GM12892 (cell line): Measurements from ENCODE around the gene UBE4B.

Experiments used
- DNase-seq: peaks from one replicate; pipeline ENCODE4 v3.0.0; 2011; ENCODE audit not compliant: insufficient read length
- FAIRE-seq: peaks from 2 replicates; lab custom pipeline; 2011; peaks lifted over from hg19 to GRCh38; lab: Jason Lieb, UNC
- POLR2A ChIP-seq: IDR thresholded peaks from 2 replicates; pipeline ENCODE4 v1.6.1; 2011; ENCODE audit warnings: low read depth, low read length, control low read depth
- POLR2AphosphoS5 ChIP-seq: IDR thresholded peaks from 2 replicates; pipeline ENCODE4 v1.6.1; 2011; ENCODE audit warnings: low read depth, low read length, control low read depth
- TAF1 ChIP-seq: IDR thresholded peaks from 2 replicates; pipeline ENCODE4 v1.6.1; 2011; ENCODE audit warnings: low read depth, mild to moderate bottlenecking, control low read depth, low read length, borderline replicate concordance

UBE4B gene

DNA sequence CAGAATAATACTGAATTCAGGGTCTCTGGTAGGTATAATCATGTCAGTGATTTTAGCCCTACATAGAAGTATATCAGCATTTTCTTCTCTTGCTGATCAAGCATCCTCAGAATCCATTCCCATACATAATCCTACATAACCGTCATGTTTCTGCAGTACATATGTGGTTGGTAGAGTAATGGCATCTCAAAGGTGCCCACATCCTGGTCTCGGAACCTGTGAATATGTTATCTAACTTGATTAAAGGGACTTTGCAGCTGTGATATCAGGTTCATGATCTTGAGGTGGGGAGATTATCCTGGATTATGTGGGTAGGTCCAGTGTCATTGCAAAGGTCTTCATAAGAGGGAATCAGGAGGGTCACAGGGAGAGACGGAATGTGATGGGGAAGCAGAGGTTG, 108.2 kb downstream of the UBE4B start:
- no peak for TF ChIP-seq POLR2AphosphoS5
- no peak for TF ChIP-seq POLR2A
- TF ChIP-seq TAF1, result no peak
- no peak for FAIRE-seq
- DNase-seq, result no peak

DNA sequence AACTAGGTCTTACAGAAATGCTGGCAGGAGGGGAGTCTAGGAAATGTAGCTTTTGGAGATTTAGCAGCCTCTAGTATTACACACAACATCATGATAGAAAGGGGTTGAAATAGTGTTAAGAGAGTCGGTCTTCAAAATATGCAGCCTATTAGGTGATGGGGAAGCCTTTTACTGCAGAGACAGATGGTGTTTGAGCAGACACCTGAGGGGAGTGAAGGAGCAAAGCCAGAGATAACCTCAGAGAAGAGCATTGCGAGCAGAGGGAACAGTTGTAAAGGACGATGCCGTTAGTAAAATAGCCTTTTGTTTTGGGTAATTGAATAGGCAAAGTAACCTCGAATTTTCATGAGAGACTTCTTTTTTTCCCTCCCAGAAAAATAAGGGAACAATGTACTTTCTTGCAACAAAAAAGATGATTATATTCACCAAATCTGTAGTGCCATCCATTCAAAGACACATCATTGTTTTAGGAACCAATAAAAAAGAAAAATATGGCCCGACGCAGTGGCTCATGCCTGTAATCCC, 111.3 kb downstream of the UBE4B start:
- FAIRE-seq, result no peak
- DNase-seq, result no peak
- no peak for TF ChIP-seq TAF1
- TF ChIP-seq POLR2AphosphoS5, result no peak
- TF ChIP-seq POLR2A, result no peak

DNA sequence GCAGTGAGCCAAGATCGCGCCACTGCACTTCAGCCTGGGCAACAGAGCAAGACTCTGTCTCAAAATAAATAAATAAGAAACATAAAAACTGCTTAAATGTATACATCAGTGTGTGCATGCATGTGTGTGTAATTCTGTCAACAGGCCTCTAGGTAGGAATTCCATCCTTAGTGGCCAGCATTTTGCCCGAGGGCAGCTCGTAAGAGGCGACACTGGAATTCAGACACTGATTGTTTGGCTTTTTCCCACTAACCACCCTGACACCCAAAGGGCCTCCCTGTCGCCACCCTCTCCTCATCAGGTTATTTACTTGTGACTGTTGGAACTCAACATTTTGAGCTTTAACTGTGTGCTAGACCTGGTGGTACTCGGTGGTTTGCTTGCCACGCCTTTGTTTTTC, 113.6 kb downstream of the UBE4B start:
- TF ChIP-seq POLR2AphosphoS5, result no peak
- no peak for TF ChIP-seq TAF1
- no peak for TF ChIP-seq POLR2A
- FAIRE-seq (no peak), DNase-seq (no peak)

DNA sequence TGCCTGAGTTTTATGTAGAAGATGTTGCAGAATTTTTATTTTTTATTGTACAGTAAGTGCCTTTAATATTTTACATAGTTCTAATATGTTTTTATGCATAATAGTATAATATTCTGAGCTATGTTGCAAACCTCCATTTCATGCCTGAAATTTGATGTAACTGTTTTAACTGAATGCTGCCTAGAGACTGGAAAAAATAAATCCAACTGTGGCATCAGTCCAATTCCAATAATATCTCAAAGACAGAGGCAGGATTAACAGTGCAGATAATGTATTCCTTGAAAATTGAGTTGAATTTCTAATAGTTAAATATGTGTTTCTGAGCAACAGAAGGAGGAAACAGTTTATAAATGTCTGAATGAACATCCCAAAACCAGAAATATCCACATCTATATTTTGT, 116.5 kb downstream of the UBE4B start:
- DNase-seq, result no peak
- FAIRE-seq, result no peak
- TF ChIP-seq TAF1 (no peak), POLR2AphosphoS5 (no peak), POLR2A (no peak)

DNA sequence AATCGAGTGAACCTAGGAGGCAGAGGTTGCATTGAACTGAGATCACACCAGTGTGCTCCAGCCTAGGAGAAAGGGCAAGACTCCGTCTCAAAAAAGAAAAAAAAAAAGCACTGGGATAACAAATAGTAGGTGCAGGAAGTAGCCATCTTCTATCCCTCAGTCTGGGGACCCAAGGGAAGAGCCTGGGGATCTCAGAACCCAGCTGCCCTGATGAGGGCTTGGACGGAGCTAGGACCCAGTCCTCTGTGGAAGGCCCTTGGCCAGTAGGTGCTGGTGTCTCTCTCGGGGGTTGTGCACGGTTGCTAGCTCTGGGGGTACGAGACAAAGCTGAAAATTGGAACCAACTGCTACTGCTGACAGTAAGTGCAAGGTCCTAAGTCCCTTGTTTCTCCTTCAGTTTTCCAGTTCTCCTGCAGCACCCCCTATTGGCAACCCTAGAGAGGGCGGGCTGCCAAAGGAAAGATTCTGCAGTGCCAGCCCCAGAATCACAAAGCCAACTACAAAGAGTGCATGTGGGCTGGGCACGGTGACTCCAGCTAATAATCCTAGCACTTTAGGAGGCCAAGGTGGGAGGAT, 120.0 kb downstream of the UBE4B start:
- FAIRE-seq, result peak; percentile 14
- TF ChIP-seq POLR2A, result no peak
- TF ChIP-seq TAF1, result no peak
- TF ChIP-seq POLR2AphosphoS5, result no peak
- DNase-seq, result peak; percentile 25

DNA sequence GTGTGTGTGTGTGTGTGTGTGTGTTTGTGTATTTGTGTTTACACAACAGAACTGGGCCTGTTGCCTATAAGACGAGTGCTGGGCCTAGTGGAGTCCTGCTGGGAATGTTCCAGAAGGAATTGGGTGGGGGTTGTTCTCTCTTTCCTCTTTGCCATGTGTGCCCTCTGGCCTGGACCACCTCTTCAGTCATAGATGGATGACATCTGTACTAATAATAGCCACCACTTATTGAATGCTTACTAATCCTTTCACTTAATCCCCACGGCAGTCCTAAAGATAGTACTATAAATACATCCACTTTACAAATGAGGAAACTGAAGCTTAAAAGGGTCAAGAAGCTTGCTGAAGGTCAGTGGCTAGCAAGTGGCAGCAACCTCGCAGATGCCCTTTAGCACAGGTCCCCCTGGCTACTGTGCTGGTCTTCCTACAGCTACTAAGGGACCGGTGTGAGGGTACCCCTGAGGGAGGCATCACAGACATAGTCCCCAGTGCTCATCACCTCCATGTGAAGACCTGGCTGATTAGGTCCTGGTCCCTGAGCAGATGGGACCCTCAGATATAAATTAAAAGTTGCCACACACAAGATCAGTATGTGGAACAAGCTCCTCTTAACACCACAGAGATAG, 122.4 kb downstream of the UBE4B start:
- DNase-seq (no peak), FAIRE-seq (no peak)
- TF ChIP-seq TAF1 (no peak), POLR2A (no peak), POLR2AphosphoS5 (no peak)

DNA sequence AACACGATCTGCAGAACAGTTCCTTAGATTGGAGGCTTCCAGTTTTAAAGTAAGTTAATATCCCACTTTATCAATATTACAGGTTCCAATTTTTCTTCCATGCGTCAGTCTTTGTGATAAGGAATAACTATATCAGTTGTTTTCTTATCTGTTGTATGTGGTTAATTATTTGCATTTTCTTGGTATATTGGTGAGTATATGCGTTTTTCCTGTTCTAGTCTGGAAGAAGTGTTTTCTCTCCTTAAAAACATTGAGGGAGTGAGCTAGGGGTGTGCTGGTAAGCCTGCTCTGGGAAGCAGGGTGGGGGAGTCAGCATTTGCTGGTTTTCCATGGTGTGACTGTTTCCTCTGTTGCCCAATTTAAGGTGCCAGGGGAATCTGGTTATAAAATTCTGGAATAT, 127.4 kb downstream of the UBE4B start:
- DNase-seq, result no peak
- no peak for TF ChIP-seq TAF1
- TF ChIP-seq POLR2AphosphoS5, result no peak
- TF ChIP-seq POLR2A, result no peak
- no peak for FAIRE-seq

DNA sequence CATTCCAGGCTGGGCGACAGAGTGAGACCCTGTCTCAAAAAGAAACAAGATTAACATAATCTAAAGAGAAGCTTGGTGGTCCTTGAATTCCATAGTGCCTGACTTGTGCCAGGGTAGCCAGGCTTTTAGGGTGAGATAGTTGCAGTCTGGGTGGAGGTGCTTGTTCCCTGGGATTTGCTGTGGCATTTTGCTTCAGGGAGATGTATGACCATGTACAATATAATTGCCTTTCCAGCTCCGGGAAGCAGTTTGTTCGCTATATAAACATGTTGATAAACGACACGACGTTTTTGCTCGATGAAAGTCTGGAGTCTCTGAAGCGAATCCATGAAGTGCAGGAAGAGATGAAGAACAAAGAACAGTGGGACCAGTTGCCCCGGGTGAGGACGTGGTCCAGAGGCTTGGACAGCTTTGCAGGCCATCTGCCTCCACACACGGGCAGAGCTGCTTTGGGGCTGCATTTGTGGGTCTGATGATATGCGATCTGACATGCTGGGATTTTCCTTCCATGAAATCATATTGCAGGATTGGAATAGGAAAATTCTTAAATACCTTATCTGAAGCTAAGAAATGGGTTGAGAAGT, 128.2 kb downstream of the UBE4B start:
- no peak for DNase-seq
- TF ChIP-seq POLR2A, result no peak
- TF ChIP-seq POLR2AphosphoS5, result no peak
- no peak for TF ChIP-seq TAF1
- FAIRE-seq, result no peak

DNA sequence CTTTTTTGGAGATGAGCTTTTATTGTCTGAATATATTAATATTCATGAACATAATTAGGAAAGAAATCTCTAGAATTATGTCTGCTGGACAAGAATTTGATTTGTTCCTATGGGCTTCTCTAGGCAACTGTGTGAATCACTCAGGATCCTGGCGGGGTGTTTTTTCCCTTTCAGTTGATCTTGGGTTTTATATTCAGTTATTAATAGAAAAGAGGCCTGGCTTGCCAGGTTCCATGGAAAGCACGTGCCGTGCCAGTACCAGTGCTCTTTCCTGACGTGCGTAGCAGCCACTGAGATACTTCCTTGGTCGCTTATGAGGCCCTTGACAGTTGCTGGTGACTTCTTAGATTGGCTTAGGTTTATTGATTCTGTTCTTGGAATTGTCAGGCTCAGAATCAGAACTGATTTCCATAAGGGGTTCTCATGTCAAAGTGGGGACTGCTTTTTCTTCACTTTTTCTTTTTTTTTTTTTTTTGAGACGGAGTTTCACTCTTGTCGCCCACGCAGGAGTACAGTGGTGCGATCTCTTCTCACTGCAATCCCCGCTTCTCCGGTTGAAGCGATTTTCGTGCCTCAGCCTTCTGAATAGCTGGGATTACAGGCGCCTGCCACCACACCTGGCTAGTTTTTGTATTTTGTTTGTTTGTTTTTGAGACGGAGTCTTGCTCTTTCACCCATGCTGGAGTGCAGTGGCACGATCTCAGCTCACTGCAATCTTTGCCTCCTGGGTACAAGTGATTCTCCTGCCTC, 129.0 kb downstream of the UBE4B start:
- DNase-seq, result no peak
- FAIRE-seq, result no peak
- TF ChIP-seq POLR2AphosphoS5 (no peak), TAF1 (no peak), POLR2A (no peak)

DNA sequence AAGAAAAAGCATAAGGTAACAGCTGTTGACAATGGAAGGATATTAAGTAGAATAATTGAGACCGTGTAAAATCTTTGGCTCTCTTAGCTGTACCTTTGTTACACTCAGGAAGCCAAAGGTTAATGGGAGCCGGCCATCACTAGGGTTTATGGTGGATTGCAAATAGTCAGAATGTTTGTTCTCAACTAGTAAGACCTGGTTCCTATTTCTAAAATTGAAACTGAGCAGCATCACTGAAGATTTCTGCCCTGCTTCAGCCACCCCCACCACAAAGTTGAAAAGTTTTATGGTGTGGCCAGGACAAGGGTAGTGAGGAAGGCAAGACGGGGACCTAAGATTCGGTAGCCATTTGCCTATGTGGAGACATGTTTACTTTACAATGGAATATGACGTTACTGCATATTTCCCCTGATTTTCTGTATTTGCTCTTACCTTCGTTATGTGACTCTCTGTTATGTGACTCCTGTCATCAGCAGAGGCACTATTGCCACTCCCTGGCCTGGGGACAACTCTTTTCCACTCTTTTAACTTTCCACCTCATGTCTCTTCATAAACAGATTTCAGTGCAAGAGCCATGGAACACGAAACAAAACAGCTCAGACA, 136.3 kb downstream of the UBE4B start:
- TF ChIP-seq POLR2AphosphoS5 (no peak), POLR2A (no peak), TAF1 (no peak)
- FAIRE-seq (peak; percentile 42), DNase-seq (no peak)

DNA sequence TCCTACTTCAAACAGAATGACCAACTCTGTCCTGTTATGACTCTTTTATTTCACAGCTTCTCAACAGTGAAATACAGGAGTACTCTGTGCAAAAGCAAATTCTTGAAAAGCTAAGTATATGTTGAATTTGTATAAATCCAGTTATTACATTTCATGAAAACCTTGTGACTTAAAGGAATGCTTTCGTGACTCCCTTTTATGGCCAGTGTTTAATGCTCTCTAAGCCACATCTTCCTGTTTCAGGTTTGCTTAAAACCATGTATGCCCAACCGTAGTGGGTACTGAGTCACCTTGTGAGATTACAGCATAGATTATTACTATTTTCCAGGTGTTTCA, 137.4 kb downstream of the UBE4B start:
- DNase-seq (no peak), FAIRE-seq (peak; percentile 88)
- TF ChIP-seq POLR2AphosphoS5 (no peak), TAF1 (no peak), POLR2A (no peak)

DNA sequence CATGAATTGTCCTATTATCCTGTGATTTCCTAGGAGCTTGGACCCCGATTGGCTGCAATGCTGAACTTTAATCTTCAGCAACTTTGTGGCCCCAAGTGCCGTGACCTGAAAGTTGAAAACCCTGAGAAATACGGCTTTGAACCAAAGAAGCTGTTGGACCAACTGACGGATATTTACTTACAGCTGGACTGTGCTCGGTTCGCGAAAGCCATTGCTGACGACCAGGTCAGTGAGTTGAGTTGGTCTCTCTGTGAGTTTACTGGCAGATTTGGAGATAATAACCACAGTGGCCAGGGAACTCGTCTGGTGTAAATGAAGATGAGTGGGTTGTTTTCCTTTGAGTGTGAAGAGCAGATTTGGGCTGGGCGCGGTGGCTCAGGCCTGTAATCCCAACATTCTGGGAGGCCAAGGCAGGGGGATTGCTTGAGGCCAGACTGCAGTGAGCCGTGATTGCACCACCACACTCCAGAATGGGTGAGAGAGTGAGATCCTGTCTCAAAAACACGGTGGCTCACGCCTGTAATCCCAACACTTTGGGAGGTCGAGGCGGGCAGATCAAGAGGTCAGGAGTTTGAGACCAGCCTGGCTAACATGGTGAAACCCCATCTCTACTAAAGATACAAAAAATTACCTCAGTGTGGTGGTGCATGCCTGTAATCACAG, 138.5 kb downstream of the UBE4B start:
- FAIRE-seq, result no peak
- no peak for DNase-seq
- no peak for TF ChIP-seq TAF1
- no peak for TF ChIP-seq POLR2A
- no peak for TF ChIP-seq POLR2AphosphoS5
